Vagina (tissue), 2 donors: ENCODE measurements around the gene CNST. TPM values are rescaled to one million over a fixed set of nuclear protein-coding genes. Genes with fewer than 3 reads are reported as not detected.

Experiments
- DNase-seq, 2 donors: peaks; one replicate each; pipeline ENCODE4 v3.0.0-alpha.2; 2017; ENCODE audit errors: extremely low spot score in 2 of 2
- H3K27ac ChIP-seq: fragments of 200-600 bp; sonication (generic); one replicate; pipeline ENCODE4 v1.5.1; 2019
- H3K27me3 ChIP-seq: fragments of 200-600 bp; sonication (generic); one replicate; pipeline ENCODE4 v1.5.1; 2019
- H3K36me3 ChIP-seq, 2 donors: fragments of 200-600 bp; sonication (generic); one replicate each; pipeline ENCODE4 v1.5.1; 2017 to 2019
- H3K4me1 ChIP-seq: fragments of 200-600 bp; sonication (generic); one replicate; pipeline ENCODE4 v1.5.1; 2019
- H3K4me3 ChIP-seq, 2 donors: fragments of 200-600 bp; sonication (generic); 1 replicate in 1 of 2; 2 replicates in 1 of 2; pipeline ENCODE4 v1.5.1; 2016 to 2019
- H3K9me3 ChIP-seq: fragments of 200-600 bp; sonication (generic); one replicate; pipeline ENCODE4 v1.5.1; 2019
- CTCF ChIP-seq, 3 experiments: fragments of 450-650 bp in 2 of 3; fragments of 200-600 bp in 1 of 3; sonication (generic) in 1 of 3; IDR thresholded peaks; one replicate each; pipeline ENCODE4 v1.5.1; 2017 to 2019; ENCODE audit warnings: antibody characterized with exemption in 3 of 3, mild to moderate bottlenecking in 2 of 3, moderate library complexity in 2 of 3
- POLR2A ChIP-seq, 2 donors: fragments of 450-650 bp; IDR thresholded peaks; one replicate each; pipeline ENCODE4 v1.6.1; 2017; ENCODE audit warnings: antibody characterized with exemption in 2 of 2, mild to moderate bottlenecking in 2 of 2, moderate library complexity in 2 of 2
- POLR2AphosphoS5 ChIP-seq, 2 donors: sonication (generic); formaldehyde crosslinking; IDR thresholded peaks; one replicate each; pipeline ENCODE4 v1.9.0; 2017; ENCODE audit warnings: antibody characterized with exemption in 2 of 2, mild to moderate bottlenecking in 2 of 2, low read depth in 1 of 2; ENCODE audit not compliant: insufficient read depth in 1 of 2
- intact Hi-C: fragments of 100-400 bp; cut with DNase I; formaldehyde crosslinking; loops from one replicate; pipeline ENCODE4 v1.15.1; 2023
- total RNA-seq: library from RNA; depleted of rRNA; stranded (reverse); fragments of >200 nt; gene quantifications from one replicate; pipeline ENCODE4 v1.2.3, GENCODE V29; 2016

The CNST gene
- total RNA-seq, 1 donor from 2014 or later: 20.6 TPM

DNA sequence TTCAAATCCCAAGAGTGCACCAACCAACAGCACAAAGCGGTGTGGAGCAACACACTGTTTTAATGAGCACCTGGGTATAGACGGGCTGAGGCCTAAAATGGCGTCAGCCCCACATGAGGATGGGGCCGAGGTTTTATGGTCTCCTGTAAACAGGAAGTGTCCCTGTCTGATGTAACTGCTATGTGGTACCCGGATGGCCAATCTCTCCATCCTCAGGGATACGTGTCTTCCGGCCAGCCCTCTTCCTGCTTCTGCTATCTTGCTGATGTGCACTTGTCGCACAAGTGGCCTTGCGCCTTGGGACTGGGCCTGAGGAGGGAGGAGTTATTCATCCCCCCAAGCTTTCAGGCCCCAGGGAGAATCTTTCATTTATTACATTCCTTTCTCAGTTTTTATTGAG, 73.5 kb downstream of the CNST start:
- Histone ChIP-seq H3K4me1 (peaks cover 11% of the 10 kb centered on the region), H3K27me3 (no peaks in the 10 kb centered on the region), H3K36me3 (peaks cover 0 to 16% of the 10 kb centered on the region in 2 donors), H3K9me3 (no peaks in the 10 kb centered on the region), H3K27ac (no peak overlapping the region), H3K4me3 (no peak overlapping the region)
- intact Hi-C loops: no loop called here
- no peak for DNase-seq
- TF ChIP-seq CTCF (IDR thresholded peaks at IDR 0.05) (no peak), POLR2A (IDR thresholded peaks at IDR 0.05) (no peak), POLR2AphosphoS5 (IDR thresholded peaks at IDR 0.05; ENCODE audit: insufficient read depth in 1 of 2, low read depth in 1 of 2) (no peak)

DNA sequence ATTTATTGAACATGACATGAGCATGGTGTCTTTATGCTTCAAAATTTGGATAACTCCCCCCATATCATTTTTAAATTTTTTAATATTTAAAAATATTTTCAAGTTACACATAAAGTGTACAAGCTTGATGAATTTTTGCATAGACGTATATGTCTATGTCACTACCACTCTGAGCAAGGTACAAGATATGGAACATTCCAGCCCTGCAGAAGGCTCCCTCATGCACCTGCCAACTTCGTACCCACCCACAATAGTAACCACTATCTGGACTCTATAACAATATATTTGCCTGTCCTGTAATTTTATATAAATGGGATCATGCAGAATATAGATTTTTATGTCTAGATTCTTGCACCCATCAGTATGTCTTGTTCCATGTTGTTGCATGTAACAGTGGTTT, 74.5 kb downstream of the CNST start:
- Histone ChIP-seq H3K27me3 (no peaks in the 10 kb centered on the region), H3K36me3 (peaks cover 0 to 16% of the 10 kb centered on the region in 2 donors), H3K27ac (no peak overlapping the region), H3K9me3 (no peaks in the 10 kb centered on the region), H3K4me3 (no peak overlapping the region), H3K4me1 (peaks cover 11% of the 10 kb centered on the region)
- TF ChIP-seq POLR2AphosphoS5 (IDR thresholded peaks at IDR 0.05; ENCODE audit: insufficient read depth in 1 of 2, low read depth in 1 of 2) (no peak), POLR2A (IDR thresholded peaks at IDR 0.05) (no peak), CTCF (IDR thresholded peaks at IDR 0.05) (no peak)
- no peak for DNase-seq
- intact Hi-C loops: no loop called here

- H3K9me3 ChIP-seq: no peaks in the 10 kb centered on the region
- H3K4me3 ChIP-seq: no peak overlapping the region
- peaks cover 0 to 17% of the 10 kb centered on the region in 2 donors for H3K36me3 ChIP-seq
- no peak overlapping the region for H3K27ac ChIP-seq
- TF ChIP-seq POLR2AphosphoS5 (IDR thresholded peaks at IDR 0.05; ENCODE audit: insufficient read depth in 1 of 2, low read depth in 1 of 2) (no peak), POLR2A (IDR thresholded peaks at IDR 0.05) (no peak), CTCF (IDR thresholded peaks at IDR 0.05) (no peak)
- intact Hi-C loops: no loop called here
- peaks cover 11% of the 10 kb centered on the region for H3K4me1 ChIP-seq
- DNase-seq: no peak
- H3K27me3 ChIP-seq: no peaks in the 10 kb centered on the region
These were observed 75.1 kb downstream of the CNST start for GRCh38 chr1:246641394-246641793.

DNA sequence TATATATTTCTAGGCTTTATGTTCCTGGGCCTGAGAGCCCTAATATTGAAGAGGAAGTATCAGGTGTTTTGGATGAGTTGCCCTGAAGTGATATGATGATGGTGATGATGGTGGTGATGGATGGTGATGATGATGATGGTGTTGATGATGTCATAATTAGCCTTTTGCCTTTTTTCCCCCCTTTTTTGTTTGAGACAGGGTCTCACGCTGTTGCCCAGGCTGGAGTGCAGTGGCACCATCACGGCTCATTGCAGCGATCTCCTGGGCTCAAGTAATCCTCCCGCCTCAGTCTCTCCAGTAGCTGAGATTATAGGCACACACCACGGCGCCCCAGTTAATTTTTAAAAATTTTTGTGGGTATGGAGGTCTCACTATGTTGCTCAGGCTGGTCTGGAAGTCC, 76.5 kb downstream of the CNST start:
- intact Hi-C loops: no loop called here
- peaks cover 0 to 23% of the 10 kb centered on the region in 2 donors for H3K36me3 ChIP-seq
- no peaks in the 10 kb centered on the region for H3K27me3 ChIP-seq
- DNase-seq: no peak
- TF ChIP-seq POLR2AphosphoS5 (IDR thresholded peaks at IDR 0.05; ENCODE audit: insufficient read depth in 1 of 2, low read depth in 1 of 2): no peak
- no peak for TF ChIP-seq POLR2A (IDR thresholded peaks at IDR 0.05)
- no peak for TF ChIP-seq CTCF (IDR thresholded peaks at IDR 0.05)
- no peak overlapping the region for H3K27ac ChIP-seq
- peaks cover 11% of the 10 kb centered on the region for H3K4me1 ChIP-seq
- H3K4me3 ChIP-seq: no peak overlapping the region
- H3K9me3 ChIP-seq: no peaks in the 10 kb centered on the region

GRCh38 chr1:246647113-246647512, 80.9 kb downstream of the CNST start:
- intact Hi-C loops: loop anchor here (5.0 kb wide), 2 partner anchors 35 to 50 kb away; no protein-coding TSS in a partner anchor
- no peak for DNase-seq

More at GRCh38 chr1:246647113-246647512, 80.9 kb downstream of the CNST start:
- Histone ChIP-seq H3K4me3 (no peak overlapping the region), H3K9me3 (no peaks in the 10 kb centered on the region), H3K27me3 (no peaks in the 10 kb centered on the region), H3K36me3 (peaks cover 0 to 37% of the 10 kb centered on the region in 2 donors), H3K4me1 (peaks cover 9% of the 10 kb centered on the region), H3K27ac (peak overlapping the region; percentile 20)
- TF ChIP-seq POLR2A (IDR thresholded peaks at IDR 0.05) (no peak), CTCF (IDR thresholded peaks at IDR 0.05) (peak in 1 of 3 experiments; percentile 18)
